ENCODE results near the gene PSTPIP1. TPM values are rescaled to one million over a fixed set of nuclear protein-coding genes. Genes with fewer than 3 reads are reported as not detected.

Gene PSTPIP1
- polyA plus RNA-seq, 3 donors from 2014 or later, result 84.4 to 127 (median 99.3) TPM

GRCh38 chr15:77020348-77021087, 25.6 kb downstream of the PSTPIP1 start:
- no peaks in the 10 kb centered on the region for H3K9me3 Mint-ChIP-seq
- no peak for DNase-seq
- H3K4me3 Mint-ChIP-seq, result peak overlapping the region; percentile 74 to 88 (median 79)
- H3K27me3 Mint-ChIP-seq (ENCODE audit: low read depth in 3 of 3), result peaks cover 0 to 11% (median 7%) of the 10 kb centered on the region in 3 donors
- peak overlapping the region; percentile 93 to 100 (median 98) for H3K27ac Mint-ChIP-seq
- H3K36me3 Mint-ChIP-seq, result peaks cover 0 to 13% (median 6%) of the 10 kb centered on the region in 3 donors
- H3K4me1 Mint-ChIP-seq, result peaks cover 89% of the 10 kb centered on the region in 2 donors

- DNase-seq, result no peak
- Mint-ChIP-seq H3K36me3 (peaks cover 0 to 16% (median 6%) of the 10 kb centered on the region in 3 donors), H3K27me3 (ENCODE audit: low read depth in 3 of 3) (peaks cover 0 to 11% (median 7%) of the 10 kb centered on the region in 3 donors), H3K27ac (peak overlapping the region; percentile 93 to 100 (median 98)), H3K9me3 (no peaks in the 10 kb centered on the region), H3K4me1 (peaks cover 89% of the 10 kb centered on the region in 2 donors), H3K4me3 (peak overlapping the region; percentile 74 to 88 (median 79))
Measured at GRCh38 chr15:77021088-77021481, 26.2 kb downstream of the PSTPIP1 start.

DNA sequence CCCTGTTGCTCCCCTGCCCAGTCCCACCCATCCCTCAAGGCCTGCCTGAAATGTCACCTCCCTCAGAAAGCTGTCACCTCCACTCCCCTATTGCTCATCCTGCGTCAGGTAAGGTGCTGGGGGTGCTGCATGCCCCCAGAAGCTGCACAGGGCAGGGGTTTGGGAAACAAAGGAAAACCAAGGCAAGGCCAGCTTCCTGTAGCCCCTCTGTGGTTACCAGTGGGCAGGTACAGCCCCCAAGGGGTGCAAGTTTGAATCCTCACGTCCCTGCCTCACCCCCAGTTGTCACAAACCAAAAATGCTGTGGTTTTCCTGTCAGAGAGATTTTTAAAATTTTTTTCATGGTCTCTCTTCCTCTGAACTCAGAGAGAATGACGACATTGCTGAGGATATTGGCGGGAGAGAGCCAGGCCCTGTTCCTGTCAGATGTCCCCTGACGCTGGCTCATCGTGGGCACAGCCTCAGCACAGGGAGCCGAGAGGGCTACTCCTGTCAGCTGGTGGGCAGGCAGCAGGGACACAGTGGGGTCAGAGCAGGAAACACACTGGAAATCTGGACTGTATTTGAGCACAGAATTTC, 27.0 kb downstream of the PSTPIP1 start:
- DNase-seq, result peak; percentile 76 to 78 (median 76)
- Mint-ChIP-seq H3K4me1 (peaks cover 83 to 86% of the 10 kb centered on the region in 2 donors), H3K9me3 (no peaks in the 10 kb centered on the region), H3K4me3 (peak overlapping the region; percentile 74 to 88 (median 79)), H3K27me3 (ENCODE audit: low read depth in 3 of 3) (peaks cover 0 to 11% (median 7%) of the 10 kb centered on the region in 3 donors), H3K36me3 (peaks cover 0 to 17% (median 6%) of the 10 kb centered on the region in 3 donors), H3K27ac (peak overlapping the region; percentile 93 to 100 (median 98))

DNA sequence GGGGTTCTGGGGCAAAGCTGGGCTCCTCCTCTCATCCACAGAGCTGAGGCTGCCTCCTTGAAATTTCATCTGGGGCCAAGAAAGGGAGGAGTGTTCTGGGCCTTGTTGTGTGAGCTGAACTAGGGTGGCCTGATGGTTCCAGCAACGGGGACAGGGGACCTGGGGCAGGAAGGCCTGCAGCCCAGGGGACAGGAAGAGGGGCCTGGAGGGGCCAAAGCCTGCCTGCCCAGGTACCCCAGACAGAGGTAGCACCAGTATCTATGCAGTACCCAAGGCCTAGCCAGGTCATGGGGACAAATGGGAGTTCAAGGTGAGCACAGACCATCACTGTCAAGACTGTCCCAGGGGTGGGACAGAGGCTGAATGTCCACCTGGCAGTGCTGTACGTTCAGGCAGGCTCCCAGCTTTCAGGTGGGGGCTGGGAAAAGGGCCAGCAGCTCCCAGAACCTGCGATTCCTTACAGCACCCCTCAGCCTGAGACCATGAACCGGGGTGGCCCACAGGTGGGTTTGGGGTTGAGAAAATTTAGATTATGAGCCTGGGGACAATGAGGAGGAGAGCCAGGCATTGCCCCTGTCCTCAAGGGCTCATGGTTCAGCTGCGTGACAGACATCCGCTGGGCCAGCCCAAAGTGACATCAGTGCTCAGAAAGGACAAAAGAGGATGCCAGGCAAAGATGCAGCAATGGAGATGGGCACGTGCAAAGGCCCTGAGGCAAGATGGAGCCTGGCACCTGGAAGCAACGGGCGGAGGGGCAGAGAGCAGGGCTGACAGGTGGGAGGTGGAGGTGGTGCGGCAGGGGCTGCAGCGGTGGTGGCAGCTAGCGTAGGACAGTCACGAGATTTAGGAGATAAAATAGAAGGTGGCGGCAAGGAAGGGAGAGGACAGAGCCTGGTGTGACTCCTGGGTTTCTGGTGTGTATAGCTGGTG, 28.0 kb downstream of the PSTPIP1 start:
- peak overlapping the region; percentile 75 to 88 (median 79) for H3K4me3 Mint-ChIP-seq
- H3K27ac Mint-ChIP-seq, result peak overlapping the region; percentile 93 to 100 (median 98)
- H3K36me3 Mint-ChIP-seq, result peaks cover 0 to 21% (median 6%) of the 10 kb centered on the region in 3 donors
- no peak for DNase-seq
- peaks cover 77 to 81% of the 10 kb centered on the region in 2 donors for H3K4me1 Mint-ChIP-seq
- H3K27me3 Mint-ChIP-seq (ENCODE audit: low read depth in 3 of 3), result peaks cover 0 to 10% (median 7%) of the 10 kb centered on the region in 3 donors
- no peaks in the 10 kb centered on the region for H3K9me3 Mint-ChIP-seq

DNA sequence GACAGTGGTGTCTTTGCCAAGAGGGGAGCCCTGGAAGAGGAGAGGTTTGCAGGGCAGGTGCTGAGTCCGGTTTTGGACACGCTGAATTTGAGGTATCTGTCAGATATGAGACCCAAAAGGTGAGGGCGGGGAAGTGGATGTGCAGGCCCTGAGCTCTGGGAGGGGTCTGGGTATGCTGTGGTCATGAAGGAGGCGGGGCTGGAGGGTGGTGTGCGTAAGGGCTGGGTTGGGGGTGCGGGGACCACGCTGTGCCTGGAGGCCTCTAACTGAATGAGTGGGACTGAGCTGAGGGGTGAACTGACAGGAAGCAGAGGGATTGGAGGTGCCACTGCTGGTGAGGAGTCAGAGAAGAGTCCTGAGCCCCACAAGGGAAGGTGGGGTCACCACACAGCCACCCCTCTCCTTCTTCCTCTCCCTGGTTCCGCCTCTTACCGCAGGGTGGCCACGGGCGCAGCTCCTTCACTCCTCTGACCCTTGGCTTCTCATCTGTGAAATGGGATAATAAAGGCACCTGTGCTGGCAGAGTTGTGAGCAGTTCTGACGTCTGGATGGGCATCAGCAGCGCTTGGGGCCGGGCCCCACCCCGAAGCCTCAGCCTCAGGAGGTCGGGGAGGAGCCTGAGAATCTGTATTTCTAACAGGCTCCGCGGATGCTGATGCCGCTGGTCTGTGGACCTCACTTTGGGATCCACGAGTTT, 28.8 kb downstream of the PSTPIP1 start:
- DNase-seq, result peak; percentile 43 to 54 (median 46)
- H3K36me3 Mint-ChIP-seq, result peaks cover 0 to 17% (median 6%) of the 10 kb centered on the region in 3 donors
- peaks cover 70 to 73% of the 10 kb centered on the region in 2 donors for H3K4me1 Mint-ChIP-seq
- peak overlapping the region; percentile 70 to 81 (median 79) for H3K4me3 Mint-ChIP-seq
- peak overlapping the region; percentile 93 to 100 (median 98) for H3K27ac Mint-ChIP-seq
- H3K27me3 Mint-ChIP-seq (ENCODE audit: low read depth in 3 of 3), result peaks cover 0 to 10% (median 7%) of the 10 kb centered on the region in 3 donors
- no peaks in the 10 kb centered on the region for H3K9me3 Mint-ChIP-seq

DNA sequence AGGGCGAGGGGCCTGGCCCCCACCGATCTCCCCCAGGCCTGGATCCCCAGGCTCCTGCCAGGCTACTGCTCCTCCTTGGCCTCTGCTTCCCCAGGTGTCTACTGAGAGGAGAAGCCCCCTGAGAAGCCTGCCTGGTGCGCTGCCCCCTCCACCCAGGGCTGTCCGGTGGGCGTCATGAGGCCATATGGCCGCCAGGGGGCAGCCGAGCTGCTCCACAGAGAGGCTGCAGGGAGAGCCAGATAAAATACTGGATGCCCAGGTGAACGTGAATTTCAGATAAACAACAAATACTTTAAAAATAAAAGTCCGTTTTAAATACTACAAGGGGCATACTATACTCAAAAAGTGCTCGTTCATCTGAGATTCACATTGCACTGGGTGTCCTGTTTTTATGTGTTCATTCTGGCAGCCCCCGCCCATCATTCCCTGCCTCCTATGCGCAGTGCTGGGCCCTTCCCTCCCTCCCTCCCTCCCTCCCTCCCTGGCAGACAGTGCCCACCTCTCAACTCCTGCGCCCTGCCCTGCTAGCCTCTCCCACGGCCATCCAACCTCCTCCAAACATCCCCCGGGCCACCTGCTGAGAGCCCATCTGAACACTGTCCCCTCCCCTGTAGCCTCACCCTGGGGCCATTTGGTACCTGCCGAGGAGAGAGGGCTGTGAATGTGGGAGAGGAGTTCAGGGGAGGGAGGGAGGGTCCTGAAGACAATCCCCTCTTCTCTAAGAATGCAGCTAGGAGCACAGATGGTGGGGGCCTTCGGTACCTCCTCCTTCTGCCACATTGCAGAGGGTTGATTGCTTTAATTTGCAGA, 29.6 kb downstream of the PSTPIP1 start:
- Mint-ChIP-seq H3K27me3 (ENCODE audit: low read depth in 3 of 3) (peaks cover 0 to 10% (median 7%) of the 10 kb centered on the region in 3 donors), H3K4me3 (peak overlapping the region; percentile 53 to 81 (median 70)), H3K4me1 (peaks cover 64 to 66% of the 10 kb centered on the region in 2 donors), H3K36me3 (peaks cover 0 to 18% (median 3%) of the 10 kb centered on the region in 3 donors), H3K9me3 (no peaks in the 10 kb centered on the region), H3K27ac (peak overlapping the region; percentile 93 to 100 (median 98))
- DNase-seq, result peak; percentile 63 to 70 (median 68)

GRCh38 chr15:77025083-77025901, 30.4 kb downstream of the PSTPIP1 start:
- H3K27me3 Mint-ChIP-seq (ENCODE audit: low read depth in 3 of 3), result peaks cover 0 to 10% (median 7%) of the 10 kb centered on the region in 3 donors
- DNase-seq, result no peak

DNA sequence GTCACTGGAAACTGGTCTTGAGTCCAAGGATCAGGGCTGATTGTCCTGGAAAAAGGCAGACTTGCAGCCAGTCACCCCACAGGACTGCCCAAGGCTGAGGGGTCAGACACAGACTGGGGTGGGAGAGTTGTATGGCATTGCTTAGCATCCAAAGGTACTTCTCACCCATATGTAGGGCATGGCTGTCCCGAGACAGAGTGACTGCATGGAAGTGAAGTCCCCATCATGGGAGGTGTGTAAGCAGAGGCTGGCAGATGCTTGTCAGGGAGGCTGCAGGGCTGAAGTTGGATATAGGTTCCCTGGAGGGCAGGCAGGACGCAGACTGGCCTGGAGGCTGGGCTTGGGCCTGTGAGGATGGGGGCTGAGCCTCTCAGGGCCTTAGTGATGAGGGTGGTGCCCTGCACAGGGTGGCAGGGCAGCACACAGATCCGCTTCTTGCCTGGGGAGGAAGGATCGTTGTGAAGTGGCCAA, 31.1 kb downstream of the PSTPIP1 start:
- no peak overlapping the region for H3K4me3 Mint-ChIP-seq

More at GRCh38 chr15:77025083-77025901, 30.4 kb downstream of the PSTPIP1 start:
- no peaks in the 10 kb centered on the region for H3K9me3 Mint-ChIP-seq
- H3K4me1 Mint-ChIP-seq, result peaks cover 58% of the 10 kb centered on the region in 2 donors
- H3K4me3 Mint-ChIP-seq, result no peak overlapping the region
- peak overlapping the region; percentile 61 to 82 (median 77) for H3K27ac Mint-ChIP-seq
- peaks cover 0 to 18% (median 3%) of the 10 kb centered on the region in 3 donors for H3K36me3 Mint-ChIP-seq

DNA sequence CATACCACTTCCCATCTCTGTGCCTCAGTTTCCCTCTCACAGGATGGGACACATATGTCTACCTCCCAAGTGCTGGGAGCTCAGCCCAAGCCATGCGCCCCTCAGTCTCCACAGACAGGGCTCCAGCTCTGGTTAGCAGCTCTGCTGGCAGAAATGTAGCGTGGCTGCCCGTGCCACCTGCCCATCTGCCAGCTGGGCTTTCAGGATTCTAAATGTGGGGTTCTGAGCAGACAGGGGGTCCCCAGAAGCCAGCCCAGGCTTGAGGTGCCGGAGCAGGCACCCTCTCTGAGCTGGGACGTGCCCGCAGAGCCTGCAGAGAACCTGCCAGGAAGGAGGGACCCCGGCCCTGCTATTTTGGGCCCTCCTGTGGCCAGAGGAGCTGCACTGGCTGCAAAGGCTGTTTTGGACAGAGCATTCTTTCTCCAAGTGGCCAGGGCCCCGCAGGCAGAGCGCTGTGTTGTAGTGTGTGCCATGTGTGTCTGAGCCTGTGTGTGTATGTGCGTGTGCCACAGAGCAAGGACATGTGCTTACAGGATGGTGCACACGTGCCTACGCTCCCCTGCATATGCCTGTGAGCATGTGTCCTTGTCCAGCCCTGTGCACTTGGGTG, 31.7 kb downstream of the PSTPIP1 start:
- Mint-ChIP-seq H3K4me1 (peaks cover 45 to 46% of the 10 kb centered on the region in 2 donors), H3K9me3 (no peaks in the 10 kb centered on the region), H3K27ac (peak overlapping the region; percentile 61 to 81 (median 76)), H3K36me3 (peaks cover 0 to 18% (median 3%) of the 10 kb centered on the region in 3 donors), H3K4me3 (no peak overlapping the region), H3K27me3 (ENCODE audit: low read depth in 3 of 3) (peaks cover 0 to 10% (median 3%) of the 10 kb centered on the region in 3 donors)
- no peak for DNase-seq

More for the DNA sequence above, 31.1 kb downstream of the PSTPIP1 start:
- Mint-ChIP-seq H3K9me3 (no peaks in the 10 kb centered on the region), H3K27me3 (ENCODE audit: low read depth in 3 of 3) (peaks cover 0 to 10% (median 4%) of the 10 kb centered on the region in 3 donors), H3K36me3 (peaks cover 0 to 18% (median 3%) of the 10 kb centered on the region in 3 donors), H3K4me1 (peaks cover 51% of the 10 kb centered on the region in 2 donors), H3K27ac (peak overlapping the region; percentile 61 to 82 (median 77))
- no peak for DNase-seq

GRCh38 chr15:77027111-77027696, 32.3 kb downstream of the PSTPIP1 start:
- no peak for DNase-seq
- Mint-ChIP-seq H3K9me3 (no peaks in the 10 kb centered on the region), H3K36me3 (peaks cover 0 to 16% (median under 1%) of the 10 kb centered on the region in 3 donors), H3K4me1 (peaks cover 39 to 43% of the 10 kb centered on the region in 2 donors), H3K27ac (peak overlapping the region; percentile 57 to 81 (median 70)), H3K4me3 (no peak overlapping the region), H3K27me3 (ENCODE audit: low read depth in 3 of 3) (peaks cover 0 to 5% (median 3%) of the 10 kb centered on the region in 3 donors)

All from immature natural killer cell (primary cell).